Fibroblast of pulmonary artery (primary cell): Measurements from ENCODE around the gene LSAMP.

Experiments
- DNase-seq: peaks from one replicate; pipeline ENCODE4 v3.0.0-alpha.2; 2010; ENCODE audit warnings: low read depth
- H3K4me3 ChIP-seq: replicated peaks from 2 replicates; pipeline ENCODE4 v1.5.1; 2011; ENCODE audit warnings: low read depth, mild to moderate bottlenecking, control low read depth, low read length, moderate library complexity
- TF ChIP-seq, protein P1 (sequence below): IDR thresholded peaks from 2 replicates; pipeline ENCODE4 v1.5.1; 2011; ENCODE audit warnings: mild to moderate bottlenecking, control low read depth, low read length, inconsistent platforms; ENCODE audit errors: missing control alignments

The LSAMP gene

DNA sequence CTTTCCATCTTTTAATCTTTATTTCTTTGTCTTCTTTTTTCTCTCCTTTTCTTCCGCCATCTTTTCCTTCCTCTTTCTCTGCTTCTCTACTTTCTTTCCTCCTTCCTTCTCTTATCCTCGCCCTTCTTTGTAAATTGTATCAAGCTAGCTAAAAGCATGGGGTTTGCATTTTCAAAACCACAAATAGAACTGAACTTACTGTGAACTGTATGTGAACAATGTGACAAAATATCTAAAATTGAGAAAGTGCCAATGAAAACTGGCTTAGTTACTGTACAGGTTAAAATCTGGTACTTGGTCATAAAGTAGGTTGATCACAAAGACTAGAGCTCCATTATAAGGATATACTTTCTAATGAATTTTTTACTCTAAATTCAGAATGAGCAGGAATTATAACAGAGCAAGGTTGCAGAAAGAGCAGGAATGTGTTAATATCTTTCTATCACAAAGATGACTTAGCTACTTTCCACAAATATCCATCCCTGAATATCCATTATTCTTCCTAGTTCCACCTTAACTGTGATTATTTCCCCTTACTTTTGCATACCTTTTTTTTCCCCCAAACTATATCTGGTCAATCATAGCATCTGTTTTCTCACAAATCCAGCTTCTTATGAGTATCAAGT lies 122.4 kb downstream of the LSAMP start:
- no peak overlapping the region for H3K4me3 ChIP-seq
- TF ChIP-seq, protein P1, sequence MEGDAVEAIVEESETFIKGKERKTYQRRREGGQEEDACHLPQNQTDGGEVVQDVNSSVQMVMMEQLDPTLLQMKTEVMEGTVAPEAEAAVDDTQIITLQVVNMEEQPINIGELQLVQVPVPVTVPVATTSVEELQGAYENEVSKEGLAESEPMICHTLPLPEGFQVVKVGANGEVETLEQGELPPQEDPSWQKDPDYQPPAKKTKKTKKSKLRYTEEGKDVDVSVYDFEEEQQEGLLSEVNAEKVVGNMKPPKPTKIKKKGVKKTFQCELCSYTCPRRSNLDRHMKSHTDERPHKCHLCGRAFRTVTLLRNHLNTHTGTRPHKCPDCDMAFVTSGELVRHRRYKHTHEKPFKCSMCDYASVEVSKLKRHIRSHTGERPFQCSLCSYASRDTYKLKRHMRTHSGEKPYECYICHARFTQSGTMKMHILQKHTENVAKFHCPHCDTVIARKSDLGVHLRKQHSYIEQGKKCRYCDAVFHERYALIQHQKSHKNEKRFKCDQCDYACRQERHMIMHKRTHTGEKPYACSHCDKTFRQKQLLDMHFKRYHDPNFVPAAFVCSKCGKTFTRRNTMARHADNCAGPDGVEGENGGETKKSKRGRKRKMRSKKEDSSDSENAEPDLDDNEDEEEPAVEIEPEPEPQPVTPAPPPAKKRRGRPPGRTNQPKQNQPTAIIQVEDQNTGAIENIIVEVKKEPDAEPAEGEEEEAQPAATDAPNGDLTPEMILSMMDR = no peak
- no peak for DNase-seq

DNA sequence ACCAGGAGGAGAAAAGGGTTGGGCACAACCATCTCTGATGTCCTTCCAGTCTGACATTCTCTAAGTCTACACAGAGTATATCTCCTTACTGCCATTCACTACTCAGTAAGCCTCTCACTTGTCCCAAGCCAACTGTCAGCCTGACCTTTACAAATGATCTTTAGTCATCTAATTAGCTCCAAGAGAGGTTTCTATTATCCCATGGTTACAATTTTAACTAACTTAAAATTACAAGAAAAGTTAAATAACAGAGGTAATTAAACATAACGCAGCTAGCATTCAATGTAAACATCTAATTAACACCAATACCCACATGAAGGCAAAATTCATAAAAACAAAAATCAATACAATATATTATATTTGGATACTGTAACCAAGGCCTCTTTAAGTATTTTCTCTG lies 126.9 kb downstream of the LSAMP start:
- no peak for DNase-seq
- no peak overlapping the region for H3K4me3 ChIP-seq
- TF ChIP-seq, protein P1 = no peak

- TF ChIP-seq, protein P1 = no peak
- no peak for DNase-seq
- no peak overlapping the region for H3K4me3 ChIP-seq
Measured at GRCh38 chr3:116316771-116317170, 128.5 kb downstream of the LSAMP start.

GRCh38 chr3:116314476-116314875 lies 130.8 kb downstream of the LSAMP start:
- TF ChIP-seq, protein P1 = no peak
- peak; percentile 2 for DNase-seq
- no peak overlapping the region for H3K4me3 ChIP-seq

- H3K4me3 ChIP-seq = no peak overlapping the region
- DNase-seq = no peak
- TF ChIP-seq, protein P1 = peak; percentile 3
Measured at GRCh38 chr3:116306720-116307119, 138.6 kb downstream of the LSAMP start.

- H3K4me3 ChIP-seq = no peak overlapping the region
- DNase-seq = no peak
- TF ChIP-seq, protein P1 = no peak
Measured at GRCh38 chr3:116306149-116306548, 139.1 kb downstream of the LSAMP start.

DNA sequence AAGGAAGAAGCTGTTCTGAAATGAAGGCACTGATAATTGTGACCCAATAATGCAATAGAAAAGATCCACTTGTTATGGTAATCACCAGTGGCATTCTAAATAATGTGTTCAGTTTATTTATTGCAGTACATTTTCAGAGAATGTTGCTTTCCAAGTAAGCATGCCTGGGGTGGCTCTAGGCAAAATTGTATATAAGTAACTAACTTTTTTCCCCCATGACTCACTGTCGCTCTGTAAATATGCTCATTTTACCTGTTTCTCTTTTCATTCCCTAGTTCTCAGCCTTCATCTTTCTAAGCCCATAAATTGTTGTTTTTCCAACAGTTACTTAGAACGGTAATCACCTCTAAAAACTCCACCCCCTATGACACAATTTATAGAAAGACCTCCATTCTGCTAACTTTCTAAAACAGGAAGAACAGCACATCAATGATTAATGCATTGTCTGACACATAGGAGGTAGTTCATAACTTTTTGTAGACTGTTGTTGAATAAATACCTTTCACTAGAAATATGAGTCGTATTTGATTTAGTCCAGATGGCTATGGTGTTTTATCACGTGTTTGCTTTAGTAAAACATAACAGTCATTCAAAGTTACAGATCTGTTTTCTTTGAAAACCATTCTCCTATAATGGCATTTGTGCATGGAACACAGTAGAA lies 143.1 kb downstream of the LSAMP start:
- DNase-seq = peak; percentile 45
- no peak overlapping the region for H3K4me3 ChIP-seq
- TF ChIP-seq, protein P1 = no peak
